Kidney tubule cell (primary cell): ENCODE results near the gene NCAM2.

Experiments
- DNase-seq: peaks from one replicate; pipeline ENCODE4 v3.0.0-alpha.2; 2018; ENCODE audit warnings: low spot score

NCAM2 gene

GRCh38 chr21:21226472-21226871 is 228.3 kb downstream of the NCAM2 start:
- DNase-seq = no peak

DNA sequence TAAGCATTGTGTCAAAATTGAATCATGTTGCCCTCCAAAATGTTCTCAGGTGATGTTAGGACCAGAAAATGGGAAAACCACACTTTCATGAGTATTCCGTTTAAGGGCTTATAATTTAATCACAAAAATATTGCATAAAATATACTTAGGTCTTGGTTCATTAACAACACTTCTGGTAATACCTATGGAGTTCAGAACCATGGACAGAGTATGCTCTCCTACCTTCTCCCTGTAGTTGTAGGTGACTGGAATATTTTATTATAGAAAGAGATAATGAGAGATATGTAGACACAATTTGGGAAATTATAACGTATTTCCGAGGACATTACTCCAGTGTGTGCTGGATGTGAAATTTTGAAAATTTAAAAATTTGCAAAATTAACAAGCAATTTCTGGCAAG is 232.5 kb downstream of the NCAM2 start:
- DNase-seq = no peak

GRCh38 chr21:21231913-21232312 is 233.7 kb downstream of the NCAM2 start:
- DNase-seq = no peak

- DNase-seq = peak; percentile 1
Measured at GRCh38 chr21:21232320-21232719, 234.1 kb downstream of the NCAM2 start.

DNA sequence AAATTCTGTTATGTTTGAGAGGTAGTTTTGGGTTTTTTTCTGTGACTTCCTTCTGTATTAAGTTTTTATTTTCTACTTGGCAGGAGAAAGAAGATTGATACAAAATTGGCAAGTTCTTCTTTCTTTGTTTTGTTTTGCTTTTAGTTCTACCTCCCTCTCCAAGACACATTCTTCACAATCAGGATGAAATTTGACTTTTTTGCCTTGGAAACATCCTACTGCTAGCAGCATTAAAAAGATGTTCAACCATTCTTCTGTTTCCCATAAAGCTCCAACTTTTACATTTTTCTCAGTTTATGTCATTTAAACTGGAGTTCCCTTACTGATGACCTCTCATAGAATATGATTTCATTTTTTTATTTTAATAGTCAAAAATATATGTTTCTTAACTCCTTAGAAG is 234.8 kb downstream of the NCAM2 start:
- DNase-seq = no peak

DNA sequence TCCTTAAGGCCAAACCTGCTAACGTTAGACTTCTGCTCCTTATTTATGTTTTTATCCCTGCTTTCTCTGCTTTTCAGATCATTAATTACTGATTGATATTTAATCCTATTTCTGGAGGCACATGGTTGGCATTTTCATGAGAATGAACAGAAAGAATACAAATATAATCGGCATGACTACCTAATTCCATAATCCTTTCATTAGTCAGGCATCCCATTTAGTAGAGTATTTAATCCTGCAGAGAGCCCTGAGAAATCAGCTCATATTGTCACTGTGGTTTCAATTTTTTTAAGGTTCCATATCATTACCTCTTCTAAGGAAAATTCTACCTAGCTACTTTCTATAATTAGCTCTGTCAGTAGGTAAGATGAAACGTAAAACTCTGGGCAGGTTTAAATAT is 238.8 kb downstream of the NCAM2 start:
- no peak for DNase-seq

- no peak for DNase-seq
Measured at GRCh38 chr21:21238629-21239400, 240.6 kb downstream of the NCAM2 start.

- DNase-seq = no peak
Measured at GRCh38 chr21:21241391-21241790, 243.2 kb downstream of the NCAM2 start.

- no peak for DNase-seq
Measured at GRCh38 chr21:21246007-21246406, 247.8 kb downstream of the NCAM2 start.

GRCh38 chr21:21247424-21247823 is 249.2 kb downstream of the NCAM2 start:
- no peak for DNase-seq

- no peak for DNase-seq
Measured at GRCh38 chr21:21262048-21262447, 263.8 kb downstream of the NCAM2 start.

- DNase-seq = no peak
Measured at GRCh38 chr21:21268061-21268471, 269.9 kb downstream of the NCAM2 start.

GRCh38 chr21:21268885-21269284 is 270.7 kb downstream of the NCAM2 start:
- no peak for DNase-seq

DNA sequence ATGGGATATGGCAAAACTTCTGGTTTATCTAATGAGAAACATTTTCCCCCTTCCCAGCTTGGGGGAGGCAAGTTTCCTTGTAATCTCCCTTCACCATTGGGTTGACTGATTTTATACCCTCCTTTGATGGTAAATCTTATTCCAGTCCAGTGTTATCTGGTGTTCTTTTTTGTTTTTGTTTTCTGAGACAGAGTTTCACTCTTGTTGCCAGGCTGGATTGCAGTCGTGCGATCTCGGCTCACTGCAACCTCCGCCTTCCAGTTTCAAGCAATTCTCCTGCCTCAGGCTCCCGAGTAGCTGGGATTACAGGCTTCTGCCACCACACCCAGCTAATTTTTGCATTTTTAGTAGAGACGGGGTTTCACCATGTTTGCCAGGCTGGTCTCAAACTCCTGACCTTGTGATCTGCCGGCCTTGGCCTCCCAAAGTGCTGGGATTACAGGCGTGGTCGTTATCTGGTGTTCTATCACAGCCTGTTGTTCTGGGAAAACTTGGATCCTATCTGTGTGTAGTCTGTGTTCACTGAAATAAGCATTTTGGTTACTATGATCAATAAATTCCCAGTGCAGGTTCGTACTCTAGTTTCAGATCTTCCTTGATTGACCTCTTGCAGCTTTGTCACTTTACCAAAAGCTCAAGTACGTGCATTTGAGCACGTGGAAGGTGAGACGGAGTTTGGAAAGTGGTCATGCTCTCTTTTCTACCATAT is 281.1 kb downstream of the NCAM2 start:
- no peak for DNase-seq

DNA sequence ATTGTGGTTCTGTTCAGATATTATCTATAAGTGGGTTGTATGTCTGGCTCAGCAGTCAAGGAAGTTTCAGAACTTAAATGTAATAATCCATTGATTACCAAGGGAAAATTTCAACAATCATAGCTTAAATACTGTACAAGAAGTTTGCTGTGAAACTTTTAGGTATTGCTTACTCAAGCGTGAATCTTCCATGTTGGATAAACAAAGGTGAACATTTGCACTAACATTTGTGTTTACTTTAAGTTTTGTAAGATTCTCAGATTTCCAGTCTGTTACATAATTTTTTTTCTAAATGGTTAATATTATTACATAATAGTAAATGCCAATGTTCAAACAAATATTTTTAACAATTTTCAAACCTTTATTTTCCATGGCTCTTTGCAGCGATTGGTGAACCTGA is 285.6 kb downstream of the NCAM2 start:
- DNase-seq = no peak

- no peak for DNase-seq
Measured at GRCh38 chr21:21286170-21286798, 288.1 kb downstream of the NCAM2 start.

DNA sequence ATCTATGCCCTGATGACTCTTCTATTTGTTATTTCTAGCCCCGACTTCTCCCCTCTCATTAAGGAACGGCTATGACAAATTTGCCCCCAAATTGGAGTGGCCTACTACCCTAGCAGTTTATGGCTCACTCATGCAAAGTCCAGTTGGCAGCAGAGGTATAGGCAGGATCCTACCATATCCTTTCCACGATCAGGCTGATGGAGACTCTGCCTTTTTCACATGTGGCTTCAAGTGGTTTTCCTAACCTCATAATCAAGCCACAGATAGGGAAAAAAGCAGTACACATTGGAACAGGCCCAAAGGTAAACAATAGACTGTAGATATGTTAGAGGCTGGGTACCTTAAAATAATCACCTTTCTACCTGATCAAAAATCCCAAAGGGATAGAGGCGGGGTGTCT is 292.5 kb downstream of the NCAM2 start:
- no peak for DNase-seq

- DNase-seq = no peak
Measured at GRCh38 chr21:21291883-21292569, 293.8 kb downstream of the NCAM2 start.

DNA sequence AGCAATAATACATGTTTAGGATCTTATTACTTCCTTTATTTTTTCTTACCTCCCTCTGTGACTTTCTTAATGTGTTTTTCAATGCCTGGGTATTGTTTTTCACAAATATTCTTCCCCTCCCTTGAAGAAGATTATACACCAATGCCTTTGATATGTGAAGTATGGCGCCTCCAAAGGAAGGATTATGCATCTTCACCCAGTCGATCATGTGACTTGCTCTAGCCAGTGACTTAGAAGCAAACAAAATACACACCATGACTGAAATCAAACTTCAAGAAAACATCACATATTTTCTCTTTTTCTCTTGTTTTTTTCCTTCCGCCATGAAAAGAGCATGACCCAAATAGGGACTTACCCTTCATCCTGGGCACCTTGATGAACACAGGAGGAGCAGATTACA is 297.1 kb downstream of the NCAM2 start:
- no peak for DNase-seq

GRCh38 chr21:21297211-21297610 is 299.0 kb downstream of the NCAM2 start:
- no peak for DNase-seq

DNA sequence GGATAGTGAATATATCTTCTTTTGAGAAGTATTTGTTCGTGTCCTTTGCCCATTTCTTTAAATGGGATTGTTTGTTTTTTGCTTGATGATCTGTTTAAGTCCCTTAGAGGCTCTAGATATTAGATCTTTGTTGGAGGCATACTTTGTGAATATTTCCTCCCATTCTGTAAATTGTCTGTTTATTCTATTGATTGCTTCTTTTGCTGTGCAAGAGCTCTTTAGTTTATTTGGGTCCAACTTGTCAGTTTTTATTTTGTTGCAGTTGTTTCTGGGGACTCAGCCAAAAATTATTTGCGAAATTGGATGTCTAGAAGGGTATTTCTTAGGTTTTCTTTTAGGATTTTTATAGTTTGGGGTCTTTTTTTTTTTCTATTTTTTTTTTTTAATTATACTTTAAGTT is 302.8 kb downstream of the NCAM2 start:
- DNase-seq = no peak

GRCh38 chr21:21309510-21309909 is 311.3 kb downstream of the NCAM2 start:
- DNase-seq = no peak

DNA sequence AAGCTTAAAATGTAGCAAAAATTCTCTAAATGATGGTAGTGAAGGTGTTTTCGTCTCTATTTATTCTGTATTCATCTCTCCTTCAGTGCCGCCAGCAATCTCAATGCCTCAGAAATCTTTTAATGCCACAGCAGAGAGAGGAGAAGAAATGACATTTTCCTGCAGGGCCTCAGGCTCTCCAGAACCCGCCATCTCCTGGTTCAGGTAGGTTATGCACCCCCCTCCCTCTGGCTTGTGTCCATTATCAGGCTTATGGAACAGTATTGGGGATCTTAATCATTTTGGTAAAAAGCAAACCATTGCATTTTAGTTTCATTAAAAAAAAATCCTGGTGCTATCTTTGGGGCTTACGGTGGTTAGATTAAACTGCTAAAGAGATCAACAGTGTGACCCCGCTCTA is 326.1 kb downstream of the NCAM2 start:
- DNase-seq = no peak
